Measurements from ENCODE around the gene GIN1. TPM values are rescaled to one million over a fixed set of nuclear protein-coding genes. Genes with fewer than 3 reads are reported as not detected.

The GIN1 gene
- 1 to 10 TPM; 3.3 to 3.6 (median 3.4) TPM for total RNA-seq
- 19.0 TPM for total RNA-seq (2013)

DNA sequence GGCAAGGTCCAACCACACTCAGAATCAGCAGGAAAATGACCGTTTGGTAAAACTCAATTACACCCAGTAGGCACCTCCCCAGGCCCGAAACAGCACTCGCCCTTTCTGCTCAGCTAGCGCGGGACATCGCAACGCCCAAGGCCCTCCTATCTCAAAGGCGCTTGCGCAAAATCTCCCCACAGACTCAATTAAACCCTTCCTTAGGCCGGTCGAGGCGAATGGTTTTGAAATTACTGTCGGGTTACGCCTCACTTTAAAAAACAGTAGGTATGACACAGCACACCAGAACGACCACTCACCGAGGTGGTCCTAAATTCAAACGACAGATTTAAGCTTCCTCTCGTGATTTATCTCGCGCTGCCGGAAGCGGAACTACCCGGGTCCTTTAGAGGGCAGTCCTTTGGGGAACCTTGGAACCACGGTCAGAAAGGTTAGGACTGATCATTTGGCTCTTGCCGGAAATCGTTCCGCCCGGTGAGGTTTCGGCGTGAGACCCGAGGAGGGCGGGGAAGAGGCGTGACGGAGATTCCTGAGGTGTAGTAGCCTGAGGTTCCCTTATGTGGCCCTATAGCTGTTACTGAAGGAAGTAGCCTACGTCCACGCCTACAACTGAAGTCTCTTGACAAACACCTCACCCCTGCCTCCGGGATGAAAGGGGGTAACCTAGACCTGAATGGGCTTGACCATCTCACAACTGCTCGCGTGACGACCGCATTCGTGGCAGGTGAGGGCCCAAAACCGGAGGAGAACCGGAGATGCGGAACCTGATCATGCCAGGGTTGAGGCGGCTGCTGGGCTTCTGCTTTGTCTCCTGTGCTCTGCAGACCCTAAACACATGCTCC lies at the start of gene GIN1, which contains the start of gene PPIP5K2:
Gene GIN1, minus strand, starts transcription at position 374 of the 842 bp plus-strand sequence. CDS start 11,431 bp downstream, outside the sequence.
Gene PPIP5K2, plus strand, starts transcription at position 537 of the 842 bp plus-strand sequence. CDS start 9,289 bp downstream, outside the sequence.
- WGBS (ENCODE audit: insufficient coverage) = under 1% methylated on average over 46 of the region's 46 CpGs
- Mint-ChIP-seq H3K27me3 (ENCODE audit: low read depth in 2 of 2) (no peaks in the 10 kb centered on the region), H3K4me3 (peak within 1 kb of the TSS; percentile 97), H3K36me3 (no peaks in the 10 kb centered on the region), H3K9me3 (no peaks in the 10 kb centered on the region), H3K27ac (peak within 1 kb of the TSS; percentile 99), H3K4me1 (peaks cover 53 to 54% of the 10 kb centered on the region in 2 donors)
- intact Hi-C loops (cut with micrococcal nuclease) = loop anchor here (1.0 to 10.0 kb wide), 4 partner anchors 138 to 823 kb away; partner anchors contain the start of genes MACIR and SLCO4C1
- H3K9me3 ChIP-seq (ENCODE audit: control insufficient read depth, insufficient read depth, low read length) = no peaks in the 10 kb centered on the region
- TF ChIP-seq CTCF (IDR thresholded peaks at IDR 0.05) = no peak
- ATAC-seq (peak; percentile 91 to 99 (median 92)), DNase-seq (peak; percentile 95 to 99)
- peak within 1 kb of the TSS; percentile 88 for H3K4me3 ChIP-seq (ENCODE audit: low read length)
- H3K27ac ChIP-seq (ENCODE audit: low read length) = peak within 1 kb of the TSS; percentile 96
- H3K36me3 ChIP-seq (ENCODE audit: control insufficient read depth, insufficient read depth, low read length) = peaks cover 2% of the 10 kb centered on the region
- peaks cover 6% of the 10 kb centered on the region for H3K4me1 ChIP-seq (ENCODE audit: control insufficient read depth, insufficient read depth, low read length)
- no peaks in the 10 kb centered on the region for H3K27me3 ChIP-seq (ENCODE audit: control insufficient read depth, insufficient read depth, low read length)

DNA sequence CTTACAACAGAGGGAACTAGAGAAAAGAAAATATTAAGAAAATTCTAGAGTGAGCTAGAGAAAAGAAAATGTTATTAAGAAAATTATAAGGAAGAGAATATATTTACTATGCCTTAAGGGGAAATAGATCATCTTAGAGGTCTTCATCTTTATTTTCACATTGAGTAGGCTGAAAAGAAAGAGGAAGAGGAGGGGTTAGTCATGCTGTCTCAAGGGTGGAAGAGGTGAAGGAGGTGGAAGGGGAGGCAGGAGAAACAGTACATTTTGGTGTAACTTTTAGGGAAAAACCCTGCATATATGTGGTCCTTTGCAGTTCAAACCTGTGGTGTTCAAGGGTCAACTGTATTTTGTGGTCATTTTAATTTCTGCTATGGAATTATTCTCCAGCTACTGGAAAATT lies 46.8 kb upstream of the GIN1 start:
- Histone ChIP-seq H3K27ac (ENCODE audit: low read length) (no peak overlapping the region), H3K36me3 (ENCODE audit: control insufficient read depth, insufficient read depth, low read length) (peaks cover 30% of the 10 kb centered on the region), H3K4me1 (ENCODE audit: control insufficient read depth, insufficient read depth, low read length) (no peaks in the 10 kb centered on the region), H3K4me3 (ENCODE audit: low read length) (no peak overlapping the region), H3K27me3 (ENCODE audit: control insufficient read depth, insufficient read depth, low read length) (no peaks in the 10 kb centered on the region), H3K9me3 (ENCODE audit: control insufficient read depth, insufficient read depth, low read length) (no peaks in the 10 kb centered on the region)
- Mint-ChIP-seq H3K27ac (no peak overlapping the region), H3K36me3 (peaks cover 18% of the 10 kb centered on the region), H3K4me1 (no peaks in the 10 kb centered on the region), H3K27me3 (ENCODE audit: low read depth in 2 of 2) (no peaks in the 10 kb centered on the region), H3K9me3 (no peaks in the 10 kb centered on the region), H3K4me3 (no peak overlapping the region)
- intact Hi-C loops (cut with micrococcal nuclease) = no loop called here
- ATAC-seq = no peak
- DNase-seq = no peak
- no peak for TF ChIP-seq CTCF (IDR thresholded peaks at IDR 0.05)

- TF ChIP-seq CTCF (IDR thresholded peaks at IDR 0.05) = no peak
- no peaks in the 10 kb centered on the region for H3K9me3 Mint-ChIP-seq
- H3K27ac ChIP-seq (ENCODE audit: low read length) = no peak overlapping the region
- no peak overlapping the region for H3K4me3 Mint-ChIP-seq
- H3K4me1 Mint-ChIP-seq = no peaks in the 10 kb centered on the region
- H3K36me3 ChIP-seq (ENCODE audit: control insufficient read depth, insufficient read depth, low read length) = peaks cover 51% of the 10 kb centered on the region
- no peaks in the 10 kb centered on the region for H3K27me3 ChIP-seq (ENCODE audit: control insufficient read depth, insufficient read depth, low read length)
- no peaks in the 10 kb centered on the region for H3K36me3 Mint-ChIP-seq
- H3K9me3 ChIP-seq (ENCODE audit: control insufficient read depth, insufficient read depth, low read length) = no peaks in the 10 kb centered on the region
- DNase-seq = no peak
- H3K4me3 ChIP-seq (ENCODE audit: low read length) = no peak overlapping the region
- H3K27ac Mint-ChIP-seq = no peak overlapping the region
- no peaks in the 10 kb centered on the region for H3K4me1 ChIP-seq (ENCODE audit: control insufficient read depth, insufficient read depth, low read length)
- H3K27me3 Mint-ChIP-seq (ENCODE audit: low read depth in 2 of 2) = no peaks in the 10 kb centered on the region
- ATAC-seq = no peak
- intact Hi-C loops (cut with micrococcal nuclease) = no loop called here
- whole genome bisulfite sequencing (ENCODE audit: insufficient coverage) = 83% methylated on average over 1 of the region's 1 CpG
These were observed 31.2 kb upstream of the GIN1 start for GRCh38 chr5:103151156-103151555.

Data from natural killer cell (primary cell).